ENCODE data around the gene ABCC10.

DNA sequence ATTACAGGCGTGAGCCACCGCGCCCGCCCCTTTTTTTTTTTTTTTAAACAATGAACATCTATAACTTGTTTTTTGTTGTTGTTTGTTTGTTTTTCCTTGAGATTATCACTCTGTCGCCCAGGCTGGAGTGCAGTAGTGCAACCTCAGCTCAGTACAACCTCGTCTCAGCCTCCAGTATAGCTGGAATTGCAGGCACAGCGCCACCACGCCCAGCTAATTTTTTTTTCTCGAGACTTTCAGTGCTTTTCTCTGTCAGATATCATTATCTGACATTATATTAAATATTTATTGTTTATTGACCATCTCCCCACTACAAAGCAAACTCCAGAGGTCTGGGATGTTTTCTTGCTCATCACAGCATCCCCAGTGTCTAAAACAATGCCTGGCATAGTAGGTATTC is 30.3 kb downstream of the ABCC10 start:
- no peak for TF ChIP-seq POLR2A (IDR thresholded peaks at IDR 0.05; ENCODE audit: low read length)
- TF ChIP-seq GATA1 (IDR thresholded peaks at IDR 0.05; ENCODE audit: low read depth, low read length), result no peak

All from erythroblast (primary cell).